GM21825 (cell line): ENCODE measurements around the gene RAD51AP1.
"Not testable (repeated sequence)": the region's sequence is repeated elsewhere in the genome, so short reads cannot be mapped to it uniquely, and the experiment has no call there.

Source experiments
- ATAC-seq: cut with Tn5 transposase; IDR thresholded peaks from one replicate; pipeline ENCODE4 v1.9.1; 2021; ENCODE audit warnings: mild to moderate bottlenecking, moderate library complexity; ENCODE audit not compliant: unreplicated experiment

Gene RAD51AP1

GRCh38 chr12:4538207-4539160 is at the start of gene RAD51AP1:
TSS of gene RAD51AP1 (plus strand) at chr12:4538890. CDS start at chr12:4538940, 50 bp downstream.
- ATAC-seq = peak; percentile 76

GRCh38 chr12:4489556-4489955 is 49.1 kb upstream of the RAD51AP1 start:
- ATAC-seq = no peak

- no peak for ATAC-seq
Measured at GRCh38 chr12:4490973-4491372, 47.7 kb upstream of the RAD51AP1 start.

- peak; percentile 86 for ATAC-seq
Measured at GRCh38 chr12:4496145-4496838, 42.4 kb upstream of the RAD51AP1 start.

- ATAC-seq = no peak
Measured at GRCh38 chr12:4499186-4499585, 39.5 kb upstream of the RAD51AP1 start.

- ATAC-seq = no peak
Measured at GRCh38 chr12:4505376-4505986, 33.2 kb upstream of the RAD51AP1 start.

GRCh38 chr12:4506430-4506829 is 32.3 kb upstream of the RAD51AP1 start:
- ATAC-seq = no peak

GRCh38 chr12:4506870-4507269 is 31.8 kb upstream of the RAD51AP1 start:
- ATAC-seq = peak; percentile 85

GRCh38 chr12:4508503-4508902 is 30.2 kb upstream of the RAD51AP1 start:
- ATAC-seq = not testable (repeated sequence)

GRCh38 chr12:4509269-4509668 is 29.4 kb upstream of the RAD51AP1 start:
- not testable (repeated sequence) for ATAC-seq

GRCh38 chr12:4518106-4518728 is 20.5 kb upstream of the RAD51AP1 start:
- no peak for ATAC-seq

- not testable (repeated sequence) for ATAC-seq
Measured at GRCh38 chr12:4523443-4523842, 15.2 kb upstream of the RAD51AP1 start.

GRCh38 chr12:4526923-4527546 is 11.7 kb upstream of the RAD51AP1 start:
- no peak for ATAC-seq

- no peak for ATAC-seq
Measured at GRCh38 chr12:4530160-4530559, 8.5 kb upstream of the RAD51AP1 start.

GRCh38 chr12:4530982-4531586 is 7.6 kb upstream of the RAD51AP1 start:
- no peak for ATAC-seq

GRCh38 chr12:4535092-4535491 is 3.6 kb upstream of the RAD51AP1 start:
- ATAC-seq = no peak

- no peak for ATAC-seq
Measured at GRCh38 chr12:4535871-4536270, 2.8 kb upstream of the RAD51AP1 start.

- ATAC-seq = no peak
Measured at GRCh38 chr12:4539167-4539870, 629 bp downstream of the RAD51AP1 start.

- ATAC-seq = no peak
Measured at GRCh38 chr12:4540170-4540569, 1.5 kb downstream of the RAD51AP1 start.
